ENCODE measurements around the gene KRTAP10-7.
"Not testable (repeated sequence)": the region's sequence is repeated elsewhere in the genome, so short reads cannot be mapped to it uniquely, and the experiment has no call there.

Gene KRTAP10-7

GRCh38 chr21:44636209-44637017 is 36.0 kb downstream of the KRTAP10-7 start:
- DNase-seq (ENCODE audit: low spot score) = peak; percentile 36

GRCh38 chr21:44637018-44637850 is 36.8 kb downstream of the KRTAP10-7 start, which contains the start of gene KRTAP10-10:
Gene KRTAP10-10 (plus strand): TSS chr21:44637356. CDS start chr21:44637418, 62 bp downstream.
- peak; percentile 54 for DNase-seq (ENCODE audit: low spot score)

GRCh38 chr21:44637851-44638348 is 37.5 kb downstream of the KRTAP10-7 start:
- DNase-seq (ENCODE audit: low spot score) = not testable (repeated sequence)

GRCh38 chr21:44638506-44639330 is 38.3 kb downstream of the KRTAP10-7 start:
- DNase-seq (ENCODE audit: low spot score) = peak; percentile 35

GRCh38 chr21:44639331-44639655 is 38.9 kb downstream of the KRTAP10-7 start:
- no peak for DNase-seq (ENCODE audit: low spot score)

- peak; percentile 32 for DNase-seq (ENCODE audit: low spot score)
These were observed 40.4 kb downstream of the KRTAP10-7 start for GRCh38 chr21:44640761-44641160.

- DNase-seq (ENCODE audit: low spot score) = peak; percentile 45
These were observed 43.4 kb downstream of the KRTAP10-7 start for GRCh38 chr21:44643741-44644310.

GRCh38 chr21:44644878-44645277 is 44.5 kb downstream of the KRTAP10-7 start:
- DNase-seq (ENCODE audit: low spot score) = no peak

GRCh38 chr21:44646366-44647221 is 46.2 kb downstream of the KRTAP10-7 start, which contains the start of gene KRTAP10-11:
Gene KRTAP10-11 (plus strand): TSS chr21:44646414. CDS start chr21:44646459, 45 bp downstream.
- DNase-seq (ENCODE audit: low spot score) = not testable (repeated sequence)

GRCh38 chr21:44647222-44647552 is 46.8 kb downstream of the KRTAP10-7 start:
- peak; percentile 54 for DNase-seq (ENCODE audit: low spot score)

- DNase-seq (ENCODE audit: low spot score) = peak; percentile 48
These were observed 48.3 kb downstream of the KRTAP10-7 start for GRCh38 chr21:44648557-44649311.

- DNase-seq (ENCODE audit: low spot score) = no peak
These were observed 49.2 kb downstream of the KRTAP10-7 start for GRCh38 chr21:44649521-44650100.

GRCh38 chr21:44650265-44650972 is 50.0 kb downstream of the KRTAP10-7 start:
- DNase-seq (ENCODE audit: low spot score) = no peak

GRCh38 chr21:44650973-44651675 is 50.7 kb downstream of the KRTAP10-7 start:
- no peak for DNase-seq (ENCODE audit: low spot score)

All from ecto neural progenitor cell (in vitro differentiated cells).